Stromal cell of bone marrow (primary cell): Measurements from ENCODE around the gene PDE6D.
"Not testable (repeated sequence)": the region's sequence is repeated elsewhere in the genome, so short reads cannot be mapped to it uniquely, and the experiment has no call there.

Experiments used
- DNase-seq: peaks from one replicate; pipeline ENCODE4 v3.0.0-alpha.2; 2012; ENCODE audit warnings: low read depth

Gene PDE6D

DNA sequence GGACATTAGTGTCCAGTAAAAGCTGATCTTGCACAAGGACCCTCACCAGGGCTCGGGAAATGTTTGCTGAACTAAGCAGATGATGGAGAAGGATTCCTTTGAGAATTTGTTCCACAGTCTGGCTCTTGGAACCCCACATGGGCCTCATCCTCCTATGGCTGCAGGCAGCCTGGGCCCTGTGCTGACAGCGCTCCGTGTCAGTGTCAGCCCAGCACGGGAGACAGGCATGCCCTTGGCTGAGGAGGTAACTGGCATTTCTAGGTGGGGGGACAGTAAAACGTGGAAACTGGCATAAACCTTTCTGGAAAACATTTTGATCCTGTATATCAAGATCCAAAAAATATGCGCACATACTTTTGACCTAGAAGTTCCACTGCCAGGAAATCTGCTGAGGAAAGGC, 62.3 kb downstream of the PDE6D start:
- DNase-seq = no peak

DNA sequence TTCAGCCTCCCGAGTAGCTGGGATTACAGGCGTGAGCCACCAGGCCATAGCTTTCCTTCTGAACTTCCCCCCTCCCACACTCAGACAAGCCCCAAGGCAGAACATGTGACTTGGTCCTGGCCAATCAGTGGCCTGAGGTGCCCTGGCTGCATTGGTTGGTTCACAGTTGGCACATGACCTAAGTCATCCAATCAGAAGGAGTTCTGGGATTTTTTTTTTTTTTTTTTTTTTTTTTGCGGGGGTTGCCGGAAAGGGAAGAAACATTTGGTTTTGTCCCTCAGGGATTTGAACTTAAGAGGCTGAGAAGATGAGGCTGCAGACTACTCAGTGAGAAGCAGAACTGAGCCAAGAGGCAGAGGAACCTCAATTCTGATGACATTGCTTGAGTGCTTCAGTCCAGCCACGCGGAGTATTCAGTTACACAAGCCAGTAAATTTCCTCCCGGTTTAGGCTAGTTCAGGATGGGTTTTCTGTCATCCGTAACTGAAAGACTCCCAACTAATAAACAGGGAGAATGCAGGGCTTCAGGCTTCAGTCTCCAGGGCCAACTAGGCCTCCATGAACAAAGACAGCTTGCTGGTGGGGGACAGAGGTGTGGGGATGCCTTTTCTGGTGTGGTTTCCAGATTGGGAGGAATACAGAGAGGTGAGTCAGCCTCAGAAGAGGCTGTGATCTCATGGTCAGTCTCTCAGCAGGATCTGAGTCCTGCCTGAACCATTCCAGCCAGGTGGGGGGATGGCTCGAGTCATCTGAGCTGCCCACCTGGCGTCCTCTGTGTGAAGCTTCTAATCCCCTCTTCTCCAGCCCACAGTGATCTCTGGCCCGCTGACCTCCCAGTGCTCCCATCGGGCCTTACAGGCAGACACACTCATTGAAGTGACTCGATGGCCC, 63.6 kb downstream of the PDE6D start:
- peak; percentile 69 for DNase-seq

DNA sequence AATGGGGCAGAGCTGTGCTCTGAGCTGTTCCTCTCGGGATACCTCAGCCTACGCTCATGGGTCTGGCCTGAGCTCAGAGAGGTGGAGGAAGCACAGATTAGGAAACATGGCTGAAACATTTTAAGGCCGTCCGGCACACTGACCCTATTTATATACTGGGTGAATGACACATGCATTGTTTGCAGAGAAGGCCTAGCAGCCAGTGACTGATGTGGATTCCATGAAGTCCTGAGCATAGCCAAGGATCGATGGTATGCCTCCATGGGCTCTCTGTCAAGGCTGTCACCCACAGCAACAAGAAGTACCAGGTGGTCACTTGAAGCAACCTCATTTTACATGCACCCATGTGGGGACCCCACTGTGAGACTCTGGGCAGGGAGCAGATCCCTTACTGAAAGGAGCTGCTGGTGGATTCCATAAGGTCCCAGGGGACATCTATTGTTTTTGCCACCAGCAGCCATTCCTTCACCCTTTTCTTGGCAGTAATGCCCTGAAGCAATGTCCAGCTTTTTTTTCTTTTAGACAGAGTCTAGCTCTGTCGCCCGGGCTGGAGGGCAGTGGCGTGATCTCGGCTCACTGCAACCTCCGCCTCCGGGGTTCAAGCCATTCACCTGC, 64.3 kb downstream of the PDE6D start:
- DNase-seq = no peak

DNA sequence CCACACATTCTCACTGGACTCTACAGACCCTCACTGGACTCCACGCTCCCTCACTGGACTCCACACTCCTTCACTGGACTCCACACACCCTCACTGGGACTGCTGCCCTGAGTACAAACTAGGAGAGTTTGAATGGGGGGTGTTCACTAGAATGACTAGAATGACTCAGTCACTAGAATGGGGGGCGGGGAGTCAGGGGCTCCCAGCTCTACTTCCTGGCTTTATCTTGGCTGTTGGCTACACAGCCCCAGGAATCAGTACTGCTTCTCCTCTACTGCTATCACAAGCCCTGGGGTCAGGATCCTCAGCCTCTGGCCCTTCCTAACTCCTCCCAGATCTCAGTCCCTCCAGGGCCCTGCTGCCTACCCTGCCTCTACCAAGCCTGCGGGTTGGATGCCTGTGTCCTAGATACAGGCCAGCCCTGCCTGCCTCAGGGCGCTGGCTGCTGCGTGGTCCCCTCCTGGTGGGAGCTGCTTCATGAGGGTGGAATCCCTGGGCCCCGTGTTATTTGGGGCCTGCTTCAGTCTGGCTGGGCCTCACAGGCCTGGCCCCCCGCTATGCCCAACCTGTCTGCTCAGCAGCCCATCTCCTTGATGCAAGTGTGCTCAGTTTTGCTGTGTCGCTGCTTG, 65.0 kb downstream of the PDE6D start:
- no peak for DNase-seq

DNA sequence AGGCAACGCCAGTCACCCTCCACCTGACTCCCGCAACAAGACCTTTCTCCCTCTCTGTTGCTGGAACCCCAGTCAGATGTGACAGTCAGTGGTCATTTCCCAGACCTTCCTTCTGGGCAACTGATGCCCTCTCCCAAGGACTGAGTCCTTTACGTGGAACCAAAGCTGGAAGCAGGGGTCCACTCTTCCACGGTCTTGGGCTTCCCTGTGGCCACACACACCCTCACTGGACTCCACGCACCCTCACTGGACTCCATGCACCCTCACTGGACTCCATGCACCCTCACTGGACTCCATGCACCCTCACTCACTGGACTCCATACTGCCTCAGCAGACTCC, 65.6 kb downstream of the PDE6D start:
- DNase-seq = no peak

DNA sequence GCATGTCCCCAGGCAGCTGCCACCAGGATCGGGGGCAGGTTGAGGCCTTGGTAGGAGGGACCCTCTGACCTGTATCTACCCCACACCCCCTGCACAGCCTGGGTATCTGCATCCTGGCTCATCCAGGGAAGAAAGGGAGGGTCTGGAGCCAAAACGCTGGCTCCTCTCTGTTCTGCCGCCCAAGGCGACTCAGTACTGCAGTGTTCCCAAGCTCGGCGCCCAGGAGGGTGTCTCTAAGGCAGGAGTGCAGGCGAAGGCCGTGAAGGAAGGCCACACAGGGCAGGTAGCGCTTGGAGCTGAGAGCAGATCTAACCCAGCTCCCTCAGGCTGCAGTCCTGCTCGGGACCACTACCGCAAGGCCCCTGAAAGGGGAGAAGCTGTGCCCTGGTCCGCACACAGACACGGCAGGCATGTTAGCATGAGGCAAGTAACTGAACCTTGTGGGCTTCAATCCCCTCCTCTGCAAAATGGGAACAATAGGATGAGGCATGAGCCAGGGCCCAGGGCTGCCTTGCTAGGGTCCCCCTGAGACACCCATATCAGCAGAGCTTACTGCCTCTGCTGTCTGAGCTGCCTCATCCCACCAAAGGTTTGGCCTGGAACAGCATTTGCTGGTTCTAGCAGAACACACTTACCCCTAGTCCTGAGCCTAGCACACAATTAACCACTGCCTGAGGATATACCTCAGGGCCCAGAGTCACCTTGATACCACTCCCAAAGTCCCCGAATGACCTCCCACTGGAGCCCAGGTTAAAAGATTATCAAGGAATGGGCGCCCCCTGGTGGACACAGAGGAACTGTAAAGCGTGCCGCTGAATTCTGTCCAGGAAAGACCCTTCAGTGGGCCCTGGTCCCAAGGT, 66.2 kb downstream of the PDE6D start:
- DNase-seq = no peak

DNA sequence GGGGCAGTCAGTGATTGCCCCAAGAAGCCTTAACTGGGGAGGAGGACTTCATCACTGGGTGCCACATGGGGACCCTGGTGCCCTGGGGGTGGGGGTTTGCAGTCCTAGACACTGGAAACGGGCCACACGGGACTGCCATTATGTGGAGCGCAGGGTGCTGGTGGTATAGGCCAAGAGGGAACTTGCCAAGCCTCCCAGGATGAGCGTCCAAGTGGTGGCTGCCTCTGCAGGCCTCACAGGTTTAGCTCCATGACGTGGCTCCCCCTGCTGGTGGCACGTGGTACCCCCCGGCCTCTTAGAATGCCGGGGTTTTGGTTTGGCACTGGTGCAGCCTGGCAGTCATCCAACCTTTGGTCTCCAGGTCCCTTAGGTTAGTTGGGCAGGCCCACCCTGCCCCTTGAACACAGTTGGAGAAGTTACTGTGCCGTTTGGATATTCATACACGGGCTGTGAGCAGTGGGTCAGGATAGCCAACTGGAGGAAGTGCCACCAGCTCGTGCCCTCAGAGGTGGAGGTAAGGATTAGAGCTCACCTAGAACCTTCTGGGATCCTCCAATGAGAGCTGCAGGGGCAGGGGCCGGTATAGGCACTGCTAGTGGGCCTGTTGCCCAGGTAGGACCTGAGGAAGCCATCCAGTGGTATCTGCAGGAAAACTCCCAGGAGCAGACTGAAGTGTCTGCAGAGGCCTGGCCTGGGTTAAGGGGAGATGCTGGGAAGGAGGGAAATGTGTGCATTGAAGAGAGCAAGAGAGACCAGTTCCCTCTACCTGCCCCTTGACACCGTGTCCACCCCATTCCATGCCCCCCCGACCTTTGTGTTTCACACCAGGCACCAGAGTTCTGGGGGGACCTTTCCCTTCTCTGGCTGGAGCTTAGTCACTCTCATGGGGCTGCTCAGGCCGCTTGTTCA, 67.1 kb downstream of the PDE6D start:
- no peak for DNase-seq

DNA sequence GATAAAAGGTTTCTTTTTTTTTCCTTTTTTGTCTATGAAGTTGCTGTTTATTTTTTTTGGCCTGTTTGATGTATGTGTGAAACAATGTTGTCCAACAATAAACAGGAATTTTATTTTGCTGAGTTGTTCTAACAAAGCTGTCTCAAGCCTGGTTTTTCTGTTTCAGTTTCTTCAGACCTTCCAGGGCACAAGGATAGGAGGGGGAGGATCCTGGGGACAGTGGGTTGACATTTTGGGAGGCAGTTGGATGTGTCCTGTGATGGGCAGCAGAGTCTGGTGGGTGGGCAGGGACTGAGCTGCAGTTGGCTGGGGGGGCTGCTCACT, 67.7 kb downstream of the PDE6D start:
- DNase-seq = not testable (repeated sequence)

DNA sequence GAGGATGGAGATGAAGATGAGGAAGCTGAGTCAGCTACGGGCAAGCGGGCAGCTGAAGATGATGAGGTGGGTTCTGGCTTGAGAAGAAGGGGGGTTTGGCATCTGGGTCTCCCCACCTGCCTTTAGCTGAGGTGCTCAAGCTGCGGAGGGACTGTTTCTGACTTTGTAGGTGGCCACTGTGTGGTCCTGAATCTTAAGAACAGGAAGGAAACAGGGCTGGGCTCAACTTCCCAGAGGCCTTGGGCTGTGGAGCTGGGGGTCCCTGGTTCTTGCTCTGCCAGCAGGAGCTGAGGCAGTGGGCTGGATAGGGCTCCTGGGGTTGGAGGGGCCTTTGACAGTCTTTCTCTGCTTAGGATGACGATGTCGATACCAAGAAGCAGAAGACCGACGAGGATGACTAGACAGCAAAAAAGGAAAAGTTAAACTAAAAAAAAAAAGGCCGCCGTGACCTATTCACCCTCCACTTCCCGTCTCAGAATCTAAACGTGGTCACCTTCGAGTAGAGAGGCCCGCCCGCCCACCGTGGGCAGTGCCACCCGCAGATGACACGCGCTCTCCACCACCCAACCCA, 68.5 kb downstream of the PDE6D start:
- DNase-seq = not testable (repeated sequence)

DNA sequence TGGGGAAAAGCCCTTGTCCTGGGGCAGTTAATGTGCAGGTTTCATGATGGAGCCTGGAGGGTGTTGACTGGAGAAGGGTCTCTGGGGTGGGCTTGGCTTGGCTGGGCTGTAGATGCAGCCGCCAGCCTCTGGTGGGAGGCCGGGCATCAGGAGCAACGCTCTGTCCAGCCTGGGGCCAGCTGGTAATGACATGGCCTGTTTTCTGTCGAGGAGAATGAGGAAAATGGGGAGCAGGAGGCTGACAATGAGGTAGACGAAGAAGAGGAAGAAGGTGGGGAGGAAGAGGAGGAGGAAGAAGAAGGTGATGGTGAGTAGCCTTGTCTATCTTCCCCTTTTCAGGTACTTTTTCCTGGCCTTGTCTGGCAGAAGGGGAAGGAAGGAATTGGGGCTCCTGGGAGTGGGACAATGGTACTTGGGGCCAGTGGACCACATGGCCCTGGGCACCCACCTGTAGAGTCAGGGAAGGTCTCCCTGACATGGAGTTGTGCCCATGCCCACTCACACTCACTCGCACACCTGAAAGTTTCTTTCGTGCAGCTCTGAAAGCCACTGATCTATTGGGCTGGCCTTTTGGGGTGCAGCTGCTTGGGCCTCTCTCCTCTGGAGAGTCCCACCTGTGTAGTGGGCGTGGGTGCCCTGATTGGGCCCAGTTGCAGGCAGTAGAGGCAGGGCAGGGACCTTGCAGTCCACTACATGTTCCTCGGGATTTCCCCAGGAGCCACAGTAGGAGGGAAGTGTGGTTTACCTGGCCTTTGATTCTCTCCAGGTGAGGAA, 69.2 kb downstream of the PDE6D start:
- no peak for DNase-seq

DNA sequence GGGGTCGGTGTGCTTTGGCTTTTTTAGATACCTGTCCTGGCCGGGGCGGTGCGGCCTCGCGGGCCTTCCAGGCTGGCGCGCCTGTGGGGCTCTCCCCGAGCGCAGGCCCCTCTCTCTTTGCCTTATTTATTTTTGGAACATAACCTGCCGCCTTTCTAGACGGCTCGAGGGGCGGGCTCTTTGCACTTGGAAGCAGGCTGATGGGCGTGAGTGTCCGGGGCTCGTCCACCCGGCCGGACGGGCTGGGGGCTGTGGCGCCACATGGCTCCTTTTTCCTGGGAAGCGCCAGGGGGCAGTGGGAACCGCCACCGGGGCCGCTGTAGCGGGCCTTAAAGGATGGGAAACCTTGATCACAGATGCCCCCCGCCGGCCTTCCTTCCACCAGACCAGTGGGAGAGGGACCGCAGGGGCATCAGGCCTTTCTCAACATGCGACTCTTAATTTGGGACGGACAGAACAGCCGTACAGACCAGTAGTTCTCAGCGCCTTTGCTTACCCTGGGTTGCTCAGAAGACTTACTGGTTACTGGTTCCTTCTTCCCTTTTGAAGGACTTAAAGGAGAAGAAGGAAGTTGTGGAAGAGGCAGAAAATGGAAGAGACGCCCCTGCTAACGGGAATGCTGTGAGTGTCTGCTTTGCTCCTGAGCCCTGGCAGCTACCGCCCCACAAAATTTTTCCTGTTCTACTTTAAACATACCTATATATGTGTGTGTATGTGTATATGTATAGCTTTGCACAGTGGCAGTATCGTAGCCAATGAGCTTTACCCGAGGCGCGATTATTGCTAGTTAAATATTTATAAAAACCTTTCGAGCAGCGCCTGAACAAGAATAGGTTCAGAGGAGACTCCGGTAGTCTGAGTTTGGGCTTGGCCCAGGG, 70.0 kb downstream of the PDE6D start:
- DNase-seq = no peak

DNA sequence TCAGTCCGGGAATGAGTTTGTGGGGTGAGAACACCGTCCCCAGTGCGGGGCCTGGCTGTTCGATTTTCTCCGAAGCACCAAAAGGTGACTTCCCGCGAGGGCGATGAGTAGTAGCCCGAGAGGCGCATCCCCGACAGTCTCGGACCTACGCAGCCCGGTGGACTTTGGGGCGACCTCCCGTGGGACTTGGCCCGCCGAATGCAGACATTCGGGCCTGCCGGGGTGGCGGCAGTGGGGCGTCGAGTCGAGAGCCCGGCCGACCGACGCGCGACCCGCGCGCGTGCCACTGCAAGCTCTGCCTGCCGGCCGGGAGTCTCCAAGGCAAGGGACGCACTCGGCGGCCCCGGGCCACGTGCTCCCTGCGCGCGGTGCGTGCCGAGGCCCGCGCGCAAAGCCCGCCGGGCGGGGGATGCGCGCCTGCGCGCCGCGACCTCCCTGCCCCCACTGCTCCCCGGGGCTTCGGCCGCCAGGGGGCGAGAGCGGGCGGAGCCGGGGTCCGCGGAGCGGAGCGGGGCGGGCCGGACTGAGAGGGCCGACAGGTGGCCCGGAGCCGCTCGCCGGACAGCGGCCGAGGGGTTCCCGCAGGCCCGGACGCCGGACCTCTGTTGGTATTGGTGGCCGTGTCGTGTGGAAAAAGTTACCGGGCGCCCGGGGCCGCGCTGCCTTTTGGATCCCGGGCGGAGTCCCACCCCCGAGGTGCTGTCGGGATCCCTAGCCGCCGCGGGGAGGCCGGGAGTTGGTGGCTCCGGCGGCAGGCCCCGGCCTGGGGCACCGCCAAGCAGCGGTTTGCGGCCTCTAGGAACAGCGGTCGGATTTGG, 70.9 kb downstream of the PDE6D start:
- no peak for DNase-seq

DNA sequence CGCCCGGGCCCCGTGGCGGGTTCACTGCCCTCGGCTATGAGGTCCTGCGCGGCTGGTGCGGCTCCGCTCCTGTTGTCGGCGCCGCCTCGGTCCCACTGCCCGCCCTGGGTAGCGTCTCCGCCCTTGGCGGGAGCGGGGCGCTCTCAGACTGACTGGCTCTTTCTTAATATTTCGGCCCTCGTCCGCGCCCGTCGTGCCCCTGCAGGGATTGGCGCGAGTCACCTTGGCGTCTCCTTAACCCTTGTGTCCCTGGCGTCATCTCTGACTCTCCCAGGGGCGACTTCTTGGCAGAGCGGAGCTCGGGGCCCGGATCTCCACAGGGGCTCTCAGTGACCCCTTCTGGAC, 71.5 kb downstream of the PDE6D start:
- no peak for DNase-seq

DNA sequence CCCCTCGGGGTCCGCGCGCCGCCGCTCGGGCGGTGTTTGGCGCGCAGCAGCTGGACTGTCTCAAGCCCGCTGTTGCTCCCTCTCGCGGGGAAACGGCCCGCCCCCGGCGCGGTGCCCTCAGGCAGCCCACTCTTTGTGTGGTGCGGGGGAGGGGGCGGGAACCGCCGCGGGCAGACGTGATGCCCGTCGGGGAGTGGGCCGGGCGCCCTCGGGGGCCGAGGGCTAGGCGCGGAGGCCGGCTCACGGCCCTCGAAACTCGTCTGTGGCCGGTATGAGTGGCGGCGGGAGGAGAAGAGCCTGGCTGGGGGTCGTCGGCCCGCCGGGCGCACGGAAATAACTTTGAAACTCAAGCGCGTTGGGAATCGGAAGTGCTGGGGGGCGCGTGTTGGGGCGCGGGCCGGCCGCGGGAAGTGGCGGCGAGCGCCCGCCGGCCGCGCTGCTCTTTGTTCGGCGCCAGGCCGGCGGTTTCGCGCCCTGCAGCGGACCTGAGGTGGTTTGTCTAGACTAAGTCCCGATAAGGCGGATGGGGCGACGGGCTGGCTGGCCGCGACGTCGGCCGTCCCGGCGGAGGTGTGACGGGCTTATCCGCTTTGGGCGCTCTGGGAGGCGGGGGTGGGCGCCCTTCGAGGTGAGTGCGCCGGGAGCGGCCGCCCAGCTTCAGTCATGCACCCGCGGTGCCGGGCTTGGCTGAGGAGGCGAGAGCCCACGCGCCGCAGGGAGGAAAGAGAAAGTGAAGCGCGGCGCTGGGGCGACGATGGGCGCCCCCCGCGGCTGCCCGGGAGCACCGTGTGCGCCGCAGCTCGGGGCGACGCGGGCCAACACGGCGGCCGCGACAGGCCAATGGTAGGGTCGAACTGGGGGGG, 72.1 kb downstream of the PDE6D start:
- no peak for DNase-seq

DNA sequence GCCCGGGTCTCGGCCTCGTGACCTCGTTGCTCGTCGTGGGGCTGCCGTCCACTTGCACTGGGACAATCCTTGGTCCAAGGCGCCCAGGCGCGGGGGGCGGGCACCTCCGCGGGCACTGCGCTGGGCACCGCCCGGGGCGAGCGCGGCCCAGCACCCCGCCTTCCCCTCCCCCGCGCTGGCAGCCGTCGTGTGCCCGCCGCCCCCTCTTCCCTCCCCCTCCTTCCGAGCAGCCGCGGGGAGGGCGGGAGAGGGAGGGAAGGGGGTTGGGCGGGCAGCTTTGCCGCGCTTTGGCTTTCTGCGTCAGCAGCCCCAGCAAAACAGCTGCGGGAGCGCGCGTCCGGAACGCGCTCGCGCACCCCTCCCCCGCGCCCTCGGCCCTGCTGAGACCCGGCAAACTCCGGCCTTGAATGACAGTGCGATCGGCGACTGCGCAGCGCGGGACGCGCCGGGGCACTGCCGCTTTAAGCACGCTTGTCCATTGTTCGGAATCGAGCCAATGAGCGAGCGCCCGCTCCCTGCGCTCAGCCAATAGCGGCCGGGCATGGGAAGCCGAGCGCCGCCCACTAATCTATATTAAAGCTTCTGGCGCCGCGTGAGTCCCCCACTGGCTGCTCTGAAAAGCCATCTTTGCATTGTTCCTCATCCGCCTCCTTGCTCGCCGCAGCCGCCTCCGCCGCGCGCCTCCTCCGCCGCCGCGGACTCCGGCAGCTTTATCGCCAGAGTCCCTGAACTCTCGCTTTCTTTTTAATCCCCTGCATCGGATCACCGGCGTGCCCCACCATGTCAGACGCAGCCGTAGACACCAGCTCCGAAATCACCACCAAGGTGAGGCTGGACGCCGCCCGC, 72.9 kb downstream of the PDE6D start, which contains the start of gene PTMA:
Gene PTMA (plus strand): TSS at position 599 of the 846 bp plus-strand sequence. CDS start 182 bp downstream, at position 781.
- DNase-seq = peak; percentile 99

DNA sequence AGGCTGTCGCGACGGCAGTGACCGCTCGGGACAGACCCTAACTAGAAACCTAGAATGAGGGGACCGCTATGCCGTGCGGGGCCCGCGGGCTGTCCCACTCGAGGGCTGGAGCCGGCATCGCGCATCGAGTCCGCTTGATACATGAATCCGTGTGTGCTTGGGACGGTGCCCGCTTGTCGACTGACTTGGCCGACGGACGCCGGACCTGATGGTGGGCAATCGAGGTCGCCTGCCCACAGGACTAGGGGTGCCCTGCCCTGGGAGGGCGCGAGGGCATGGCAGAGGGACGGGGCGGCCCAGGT, 73.5 kb downstream of the PDE6D start:
- DNase-seq = no peak
